PC-9 (cell line): ENCODE results near the gene CEP162. TPM values are rescaled to one million over a fixed set of nuclear protein-coding genes. Genes with fewer than 3 reads are reported as not detected.
"Not testable (repeated sequence)": the region's sequence is repeated elsewhere in the genome, so short reads cannot be mapped to it uniquely, and the experiment has no call there.

ENCODE experiments used
- BruUV-seq: library from RNA; stranded (reverse); fragments of 400-500 nt; replicated peaks from 2 replicates; lab custom pipeline; 2021; lab: Mats Ljungman, UMichigan
- CTCF ChIA-PET: fragments of 300-600 bp; sonication (Branson Sonifier 250); formaldehyde crosslinking; loops from one replicate; lab custom pipeline; 2022; ENCODE audit warnings: antibody characterized with exemption; lab: Charles Lee
- POLR2A ChIA-PET: fragments of 300-600 bp; sonication (Branson Sonifier 250); formaldehyde crosslinking; loops from one replicate; lab custom pipeline; 2022; ENCODE audit warnings: antibody characterized with exemption; ENCODE audit not compliant: unreplicated experiment; lab: Charles Lee
- DNase-seq, 2 experiments: peaks; one replicate each; pipeline versions ENCODE4 v3.0.0 to v3.0.0-alpha.2; 2015 to 2022; ENCODE audit warnings: mixed read lengths in 1 of 2
- H2AFZ ChIP-seq: fragments of 200-600 bp; sonication (generic); 2 replicates; pipeline ENCODE4 v1.8.1; 2017; ENCODE audit warnings: antibody characterized with exemption
- H3F3A ChIP-seq: fragments of 200-600 bp; sonication (generic); 2 replicates; pipeline ENCODE4 v1.8.1; 2017; ENCODE audit warnings: antibody characterized with exemption, mild to moderate bottlenecking, low read depth; ENCODE audit not compliant: insufficient read depth
- H3K27ac ChIP-seq: fragments of 200-600 bp; sonication (generic); 2 replicates; pipeline ENCODE4 v1.6.1; 2016; ENCODE audit warnings: mixed run types
- H3K27me3 ChIP-seq: fragments of 200-600 bp; sonication (generic); 2 replicates; pipeline ENCODE4 v1.6.1; 2016; ENCODE audit warnings: low read depth, mixed run types; ENCODE audit not compliant: insufficient read depth
- H3K36me3 ChIP-seq: fragments of 200-600 bp; sonication (generic); 2 replicates; pipeline ENCODE4 v1.6.1; 2016; ENCODE audit warnings: low read depth, mixed run types
- H3K4me1 ChIP-seq: fragments of 200-600 bp; sonication (generic); replicated peaks from 2 replicates; pipeline ENCODE4 v1.6.1; 2016; ENCODE audit warnings: mixed run types; ENCODE audit not compliant: insufficient read depth
- H3K4me2 ChIP-seq: fragments of 200-600 bp; sonication (generic); 2 replicates; pipeline ENCODE4 v1.6.1; 2017; ENCODE audit warnings: mixed run types
- H3K4me3 ChIP-seq: fragments of 200-600 bp; sonication (generic); 2 replicates; pipeline ENCODE4 v1.6.1; 2016; ENCODE audit warnings: mixed run types
- H3K79me2 ChIP-seq: fragments of 200-600 bp; sonication (generic); 2 replicates; pipeline ENCODE4 v1.6.1; 2017; ENCODE audit warnings: low read depth, mixed run types
- H3K9me2 ChIP-seq: fragments of 200-600 bp; sonication (generic); 2 replicates; pipeline ENCODE4 v1.8.1; 2017; ENCODE audit warnings: mild to moderate bottlenecking; ENCODE audit not compliant: insufficient read depth
- H3K9me3 ChIP-seq: fragments of 200-600 bp; sonication (generic); 2 replicates; pipeline ENCODE4 v1.8.1; 2016; ENCODE audit warnings: low read depth; ENCODE audit not compliant: insufficient read depth
- H4K20me1 ChIP-seq: fragments of 200-600 bp; sonication (generic); 2 replicates; pipeline ENCODE4 v1.8.1; 2017; ENCODE audit not compliant: insufficient read depth
- CTCF ChIP-seq: fragments of 200-600 bp; sonication (generic); conservative IDR thresholded peaks from 2 replicates; pipeline ENCODE4 v1.6.1; 2017; ENCODE audit warnings: mixed run types, antibody characterized with exemption, mild to moderate bottlenecking, moderate library complexity
- EZH2 ChIP-seq: fragments of 200-600 bp; sonication (generic); IDR thresholded peaks from 2 replicates; pipeline ENCODE4 v1.8.0; 2017; ENCODE audit warnings: antibody characterized with exemption, low read depth
- intact Hi-C: fragments of 100-400 bp; cut with micrococcal nuclease; formaldehyde crosslinking; loops from one replicate; pipeline ENCODE4 v1.10.0; 2022; ENCODE audit not compliant: unreplicated experiment
- total RNA-seq: library from RNA; stranded (reverse); gene quantifications from 2 replicates; pipeline ENCODE4 v1.2.3, GENCODE V29; 2021

CEP162 gene
- total RNA-seq, 1 experiment from 2014 or later: 5.8 TPM

- no peak for DNase-seq
- H3K27me3 ChIP-seq: no peaks in the 10 kb centered on the region
- TF ChIP-seq CTCF (no peak), EZH2 (no peak)
- no peak overlapping the region for H2AFZ ChIP-seq
- no peaks in the 10 kb centered on the region for H3K4me1 ChIP-seq
- H3K27ac ChIP-seq: no peak overlapping the region
- H3K4me3 ChIP-seq: no peak overlapping the region
- no peaks in the 10 kb centered on the region for H3K36me3 ChIP-seq
- POLR2A ChIA-PET: no interaction called here
- no peaks in the 10 kb centered on the region for H3K9me3 ChIP-seq
- no peaks in the 10 kb centered on the region for H4K20me1 ChIP-seq
- H3F3A ChIP-seq: no peaks in the 10 kb centered on the region
- no peaks in the 10 kb centered on the region for H3K79me2 ChIP-seq
- H3K9me2 ChIP-seq: no peaks in the 10 kb centered on the region
- CTCF ChIA-PET: no interaction called here
- H3K4me2 ChIP-seq: no peak overlapping the region
- no TSS peak for BruUV-seq
- intact Hi-C loops: no loop called here
These were observed 61.0 kb downstream of the CEP162 start for GRCh38 chr6:84166395-84166794.

- H3K4me2 ChIP-seq, H2AFZ ChIP-seq, H3K79me2 ChIP-seq, H3K27ac ChIP-seq, H3K36me3 ChIP-seq, H3K9me3 ChIP-seq, intact Hi-C loops, H3K9me2 ChIP-seq, H3F3A ChIP-seq, DNase-seq, CTCF ChIA-PET, H3K4me1 ChIP-seq, H4K20me1 ChIP-seq, H3K4me3 ChIP-seq, POLR2A ChIA-PET, H3K27me3 ChIP-seq, BruUV-seq: not testable (repeated sequence)
These were observed 63.1 kb downstream of the CEP162 start for GRCh38 chr6:84164328-84164727.

- intact Hi-C loops: no loop called here
- no peak overlapping the region for H2AFZ ChIP-seq
- H4K20me1 ChIP-seq: no peaks in the 10 kb centered on the region
- TF ChIP-seq EZH2: no peak
- no peak for TF ChIP-seq CTCF
- no peaks in the 10 kb centered on the region for H3K9me2 ChIP-seq
- H3K4me1 ChIP-seq: no peaks in the 10 kb centered on the region
- no TSS peak for BruUV-seq
- ChIA-PET POLR2A (no interaction called here), CTCF (no interaction called here)
- no peak overlapping the region for H3K27ac ChIP-seq
- no peaks in the 10 kb centered on the region for H3K9me3 ChIP-seq
- H3K4me3 ChIP-seq: no peak overlapping the region
- H3K79me2 ChIP-seq: no peaks in the 10 kb centered on the region
- H3K36me3 ChIP-seq: no peaks in the 10 kb centered on the region
- DNase-seq: no peak
- H3F3A ChIP-seq: no peaks in the 10 kb centered on the region
- no peaks in the 10 kb centered on the region for H3K27me3 ChIP-seq
- no peak overlapping the region for H3K4me2 ChIP-seq
These were observed 66.3 kb downstream of the CEP162 start for GRCh38 chr6:84161190-84161589.

GRCh38 chr6:84156306-84156705, 71.1 kb downstream of the CEP162 start:
- Histone ChIP-seq H3F3A (no peaks in the 10 kb centered on the region), H3K4me3 (no peak overlapping the region), H3K27ac (no peak overlapping the region), H3K27me3 (no peaks in the 10 kb centered on the region), H4K20me1 (no peaks in the 10 kb centered on the region), H3K4me1 (no peaks in the 10 kb centered on the region), H3K9me3 (no peaks in the 10 kb centered on the region), H3K79me2 (no peaks in the 10 kb centered on the region), H3K4me2 (no peak overlapping the region), H3K36me3 (no peaks in the 10 kb centered on the region), H2AFZ (no peak overlapping the region), H3K9me2 (no peaks in the 10 kb centered on the region)
- no TSS peak for BruUV-seq
- no peak for DNase-seq
- ChIA-PET POLR2A (no interaction called here), CTCF (no interaction called here)
- TF ChIP-seq EZH2 (no peak), CTCF (no peak)
- intact Hi-C loops: no loop called here
